VCaP (cell line): ENCODE data around the gene MSH3.

Source experiments
- H3K27ac ChIP-seq: fragments of 450-650 bp; 2 replicates; pipeline ENCODE4 v1.5.1; 2017
- CTCF ChIP-seq: fragments of 450-650 bp; conservative IDR thresholded peaks from 2 replicates; pipeline ENCODE4 v1.5.1; 2017; ENCODE audit warnings: mild to moderate bottlenecking, moderate library complexity

The MSH3 gene

GRCh38 chr5:80697100-80697499 is 42.6 kb downstream of the MSH3 start:
- no peak for TF ChIP-seq CTCF
- no peak overlapping the region for H3K27ac ChIP-seq

GRCh38 chr5:80698369-80698768 is 43.9 kb downstream of the MSH3 start:
- H3K27ac ChIP-seq = no peak overlapping the region
- TF ChIP-seq CTCF = no peak

- TF ChIP-seq CTCF = no peak
- no peak overlapping the region for H3K27ac ChIP-seq
Measured at GRCh38 chr5:80701597-80701996, 47.1 kb downstream of the MSH3 start.

GRCh38 chr5:80703291-80703690 is 48.8 kb downstream of the MSH3 start:
- H3K27ac ChIP-seq = no peak overlapping the region
- no peak for TF ChIP-seq CTCF

- no peak overlapping the region for H3K27ac ChIP-seq
- TF ChIP-seq CTCF = no peak
Measured at GRCh38 chr5:80703747-80704146, 49.3 kb downstream of the MSH3 start.

- no peak overlapping the region for H3K27ac ChIP-seq
- no peak for TF ChIP-seq CTCF
Measured at GRCh38 chr5:80704221-80704620, 49.8 kb downstream of the MSH3 start.

- no peak for TF ChIP-seq CTCF
- no peak overlapping the region for H3K27ac ChIP-seq
Measured at GRCh38 chr5:80705216-80705769, 50.8 kb downstream of the MSH3 start.
